Lower lobe of right lung (tissue), 2 donors: ENCODE data around the gene SDK1. TPM values are rescaled to one million over a fixed set of nuclear protein-coding genes. Genes with fewer than 3 reads are reported as not detected.

Experiments
- ATAC-seq, 2 donors: fragments of 200-7000 bp; cut with Tn5 transposase; one replicate each; pipeline ENCODE4 v1.9.1; 2020 to 2022; ENCODE audit warnings: mild to moderate bottlenecking in 2 of 2, moderate library complexity in 2 of 2
- DNase-seq: peaks from one replicate; pipeline ENCODE4 v3.0.0-alpha.2; 2020
- H3K27ac ChIP-seq: fragments of 200-600 bp; one replicate; pipeline ENCODE4 v1.8.0; 2022
- H3K27me3 ChIP-seq: fragments of 200-600 bp; one replicate; pipeline ENCODE4 v1.8.0; 2022; ENCODE audit warnings: low read depth
- H3K36me3 ChIP-seq: fragments of 200-600 bp; one replicate; pipeline ENCODE4 v1.8.0; 2022; ENCODE audit warnings: mild to moderate bottlenecking
- H3K4me1 ChIP-seq: fragments of 200-600 bp; one replicate; pipeline ENCODE4 v1.8.0; 2022
- H3K4me3 ChIP-seq: fragments of 200-600 bp; one replicate; pipeline ENCODE4 v1.8.0; 2022; ENCODE audit warnings: mild to moderate bottlenecking
- H3K9me3 ChIP-seq: fragments of 200-600 bp; one replicate; pipeline ENCODE4 v1.8.0; 2022
- intact Hi-C: fragments of 100-400 bp; cut with DNase I; formaldehyde crosslinking; loops from one replicate; pipeline ENCODE4 v1.11.0; 2022
- total RNA-seq: library from RNA; stranded (reverse); fragmentation: NEBNext Ultra II Directional; extraction: Animal tissue kit (Norgen Biotek cat#: 25700); gene quantifications from one replicate; pipeline ENCODE4 v1.2.1, GENCODE V29; 2021
- TF ChIP-seq, protein P1 (sequence below): fragments of 200-600 bp; IDR thresholded peaks from one replicate; pipeline ENCODE4 v1.8.0; 2022; ENCODE audit warnings: antibody characterized with exemption, mild to moderate bottlenecking
- donor health status: DM: no; HTN: yes; CAD: no; lungs with severe emphysema.

SDK1 gene
- total RNA-seq, 1 donor from 2014 or later, result 10.0 TPM

- ATAC-seq (peak; percentile 51 to 61), DNase-seq (no peak)
- Histone ChIP-seq H3K36me3 (no peaks in the 10 kb centered on the region), H3K4me3 (no peak overlapping the region), H3K27me3 (no peaks in the 10 kb centered on the region), H3K4me1 (peaks cover 9% of the 10 kb centered on the region), H3K9me3 (no peaks in the 10 kb centered on the region), H3K27ac (peak overlapping the region; percentile 60)
- TF ChIP-seq, protein P1, sequence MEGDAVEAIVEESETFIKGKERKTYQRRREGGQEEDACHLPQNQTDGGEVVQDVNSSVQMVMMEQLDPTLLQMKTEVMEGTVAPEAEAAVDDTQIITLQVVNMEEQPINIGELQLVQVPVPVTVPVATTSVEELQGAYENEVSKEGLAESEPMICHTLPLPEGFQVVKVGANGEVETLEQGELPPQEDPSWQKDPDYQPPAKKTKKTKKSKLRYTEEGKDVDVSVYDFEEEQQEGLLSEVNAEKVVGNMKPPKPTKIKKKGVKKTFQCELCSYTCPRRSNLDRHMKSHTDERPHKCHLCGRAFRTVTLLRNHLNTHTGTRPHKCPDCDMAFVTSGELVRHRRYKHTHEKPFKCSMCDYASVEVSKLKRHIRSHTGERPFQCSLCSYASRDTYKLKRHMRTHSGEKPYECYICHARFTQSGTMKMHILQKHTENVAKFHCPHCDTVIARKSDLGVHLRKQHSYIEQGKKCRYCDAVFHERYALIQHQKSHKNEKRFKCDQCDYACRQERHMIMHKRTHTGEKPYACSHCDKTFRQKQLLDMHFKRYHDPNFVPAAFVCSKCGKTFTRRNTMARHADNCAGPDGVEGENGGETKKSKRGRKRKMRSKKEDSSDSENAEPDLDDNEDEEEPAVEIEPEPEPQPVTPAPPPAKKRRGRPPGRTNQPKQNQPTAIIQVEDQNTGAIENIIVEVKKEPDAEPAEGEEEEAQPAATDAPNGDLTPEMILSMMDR, result no peak
- intact Hi-C loops, result no loop called here
Observed at GRCh38 chr7:3942816-3943745, 642.0 kb downstream of the SDK1 start.

DNA sequence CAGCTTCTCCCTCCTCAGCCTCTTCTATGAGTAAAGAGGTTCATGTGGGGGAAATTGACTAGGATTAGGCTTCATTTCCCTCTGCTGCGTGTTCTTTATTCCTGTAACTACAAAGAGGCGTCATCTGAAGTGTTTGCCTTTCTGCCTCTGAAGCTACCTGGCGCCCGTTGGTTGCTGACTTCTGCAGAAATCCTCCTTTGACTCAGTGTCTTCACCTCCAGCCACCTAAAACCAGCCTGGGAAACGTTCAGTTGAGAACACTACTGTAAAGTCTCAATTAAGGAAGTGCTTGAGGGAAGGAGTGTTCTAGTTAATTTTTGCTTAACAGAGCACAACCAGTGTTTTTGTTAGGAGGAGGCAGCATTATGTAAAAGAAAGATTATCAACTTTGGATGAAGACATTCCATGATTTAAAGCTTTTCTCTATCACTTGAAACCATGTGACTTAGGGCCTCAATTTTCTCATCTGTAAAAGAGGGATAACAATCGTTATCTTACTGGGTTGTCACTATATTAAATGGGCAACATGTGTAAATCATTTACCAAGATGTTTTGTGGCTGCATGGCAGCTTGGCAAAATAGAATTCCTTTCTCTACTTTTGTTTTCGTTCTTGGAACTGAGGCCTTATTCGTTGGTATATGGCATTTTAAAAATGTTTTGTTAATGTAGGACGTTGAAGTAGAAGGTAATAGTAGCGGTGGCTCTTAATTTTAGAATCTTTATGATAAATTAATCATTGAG, 642.9 kb downstream of the SDK1 start:
- DNase-seq (no peak), ATAC-seq (peak in 1 of 2 donors; percentile 62)
- TF ChIP-seq, protein P1, result no peak
- intact Hi-C loops, result no loop called here
- Histone ChIP-seq H3K27me3 (no peaks in the 10 kb centered on the region), H3K36me3 (no peaks in the 10 kb centered on the region), H3K27ac (no peak overlapping the region), H3K9me3 (no peaks in the 10 kb centered on the region), H3K4me3 (no peak overlapping the region), H3K4me1 (peaks cover 9% of the 10 kb centered on the region)

DNA sequence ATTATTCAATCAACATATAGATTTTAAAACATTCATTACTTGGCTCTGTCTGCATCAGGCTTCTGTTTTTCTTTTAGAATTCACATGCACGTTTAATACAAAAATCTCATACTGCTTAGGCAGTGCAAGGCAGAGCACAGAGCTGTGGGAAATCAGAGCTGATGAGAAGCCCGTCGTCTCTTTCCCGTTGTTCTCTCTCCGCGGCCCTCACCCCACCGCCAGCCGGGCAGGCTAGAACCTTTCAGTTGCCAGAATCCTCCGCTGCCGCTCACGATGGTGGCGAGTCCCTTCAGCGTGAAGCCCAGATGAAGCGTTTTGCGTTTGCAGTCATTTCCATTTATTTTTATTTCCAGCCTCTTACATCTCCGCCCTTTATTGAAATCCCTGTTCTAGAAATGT, 648.2 kb downstream of the SDK1 start:
- DNase-seq, result no peak
- H3K4me1 ChIP-seq, result peaks cover under 1% of the 10 kb centered on the region
- intact Hi-C loops, result no loop called here
- ATAC-seq, result peak in 1 of 2 donors; percentile 42
- no peaks in the 10 kb centered on the region for H3K27me3 ChIP-seq
- TF ChIP-seq, protein P1, result no peak
- no peak overlapping the region for H3K4me3 ChIP-seq
- H3K27ac ChIP-seq, result peak overlapping the region; percentile 50
- H3K36me3 ChIP-seq, result no peaks in the 10 kb centered on the region
- H3K9me3 ChIP-seq, result no peaks in the 10 kb centered on the region

DNA sequence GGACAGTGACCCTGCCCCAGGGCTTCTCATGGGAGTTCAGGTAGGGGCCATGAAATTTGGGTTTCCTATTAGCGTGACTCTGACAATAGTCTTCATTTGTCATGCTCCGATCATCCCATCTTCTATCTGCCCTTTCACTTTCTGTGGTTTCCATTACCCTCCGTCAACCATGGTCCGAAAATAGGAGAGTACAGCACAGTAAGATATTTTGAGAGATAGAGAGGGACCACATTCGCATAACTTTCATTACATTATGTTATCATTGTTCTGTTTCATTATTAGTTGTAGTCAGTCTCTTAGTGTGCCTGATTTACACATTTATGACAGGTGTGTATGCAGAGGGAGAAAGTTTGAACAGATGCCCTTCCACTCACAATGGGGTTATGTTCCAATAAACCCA, 649.2 kb downstream of the SDK1 start:
- no peak overlapping the region for H3K27ac ChIP-seq

More for the DNA sequence above, 649.2 kb downstream of the SDK1 start:
- no peaks in the 10 kb centered on the region for H3K27me3 ChIP-seq
- DNase-seq (no peak), ATAC-seq (no peak)
- TF ChIP-seq, protein P1, result no peak
- no peaks in the 10 kb centered on the region for H3K4me1 ChIP-seq
- H3K36me3 ChIP-seq, result no peaks in the 10 kb centered on the region
- intact Hi-C loops, result no loop called here
- no peaks in the 10 kb centered on the region for H3K9me3 ChIP-seq
- H3K4me3 ChIP-seq, result no peak overlapping the region
